ENCODE data around the gene KCNT1.

DNA sequence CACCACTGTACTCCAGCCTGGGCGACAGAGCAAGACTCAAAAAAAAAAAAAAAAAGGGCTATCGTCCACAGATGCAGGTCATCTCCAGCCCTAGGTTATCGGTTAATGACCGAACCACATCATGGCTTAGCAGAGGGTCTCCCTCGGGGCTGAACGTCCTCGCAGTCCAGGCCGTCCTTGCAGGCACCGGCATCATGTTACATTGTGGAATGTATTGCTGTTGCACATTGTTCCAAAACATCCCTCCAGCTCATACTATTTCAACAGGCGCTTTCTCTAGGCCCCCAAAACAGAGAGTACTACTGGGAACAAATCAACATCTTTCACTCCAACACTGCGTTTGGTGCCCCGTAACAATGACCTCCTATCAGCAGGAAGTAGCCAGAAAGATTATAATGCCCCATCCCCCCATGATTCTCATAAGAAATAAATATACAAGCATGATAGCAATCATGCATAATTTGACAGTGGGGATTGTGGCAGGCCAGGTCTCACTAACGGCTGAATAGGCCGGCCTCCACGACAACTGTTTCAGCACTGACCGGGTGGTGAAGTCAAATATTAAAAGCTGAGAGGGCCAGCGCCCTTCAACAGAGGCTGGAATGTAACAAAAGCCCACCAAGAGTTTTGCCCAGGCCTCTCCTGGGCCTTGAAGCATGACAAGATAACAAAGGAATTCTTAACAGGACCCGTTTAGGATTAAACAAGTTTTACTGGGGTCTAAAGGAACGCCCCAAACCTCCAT, 40.0 kb upstream of the KCNT1 start:
- TF ChIP-seq, protein P1, sequence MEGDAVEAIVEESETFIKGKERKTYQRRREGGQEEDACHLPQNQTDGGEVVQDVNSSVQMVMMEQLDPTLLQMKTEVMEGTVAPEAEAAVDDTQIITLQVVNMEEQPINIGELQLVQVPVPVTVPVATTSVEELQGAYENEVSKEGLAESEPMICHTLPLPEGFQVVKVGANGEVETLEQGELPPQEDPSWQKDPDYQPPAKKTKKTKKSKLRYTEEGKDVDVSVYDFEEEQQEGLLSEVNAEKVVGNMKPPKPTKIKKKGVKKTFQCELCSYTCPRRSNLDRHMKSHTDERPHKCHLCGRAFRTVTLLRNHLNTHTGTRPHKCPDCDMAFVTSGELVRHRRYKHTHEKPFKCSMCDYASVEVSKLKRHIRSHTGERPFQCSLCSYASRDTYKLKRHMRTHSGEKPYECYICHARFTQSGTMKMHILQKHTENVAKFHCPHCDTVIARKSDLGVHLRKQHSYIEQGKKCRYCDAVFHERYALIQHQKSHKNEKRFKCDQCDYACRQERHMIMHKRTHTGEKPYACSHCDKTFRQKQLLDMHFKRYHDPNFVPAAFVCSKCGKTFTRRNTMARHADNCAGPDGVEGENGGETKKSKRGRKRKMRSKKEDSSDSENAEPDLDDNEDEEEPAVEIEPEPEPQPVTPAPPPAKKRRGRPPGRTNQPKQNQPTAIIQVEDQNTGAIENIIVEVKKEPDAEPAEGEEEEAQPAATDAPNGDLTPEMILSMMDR (IDR thresholded peaks at IDR 0.05) = no peak
- TF ChIP-seq POLR2A (IDR thresholded peaks at IDR 0.05) = no peak
